Prostate gland (tissue), 2 donors: ENCODE measurements around the gene MARCHF7. TPM values are rescaled to one million over a fixed set of nuclear protein-coding genes. Genes with fewer than 3 reads are reported as not detected.

Experiments
- DNase-seq: peaks from one replicate; pipeline ENCODE4 v3.0.0-alpha.2; 2019; ENCODE audit warnings: low spot score
- H3K27ac ChIP-seq, 2 donors: fragments of 200-600 bp; sonication (generic); 2 replicates each; pipeline ENCODE4 v1.5.1; 2017 to 2019
- H3K27me3 ChIP-seq: fragments of 200-600 bp; sonication (generic); replicated peaks from 2 replicates; pipeline ENCODE4 v1.5.1; 2019; ENCODE audit not compliant: insufficient read depth
- H3K36me3 ChIP-seq, 2 donors: fragments of 200-600 bp; sonication (generic); 1 replicate in 1 of 2; 2 replicates in 1 of 2; pipeline versions ENCODE4 v1.5.1 to v1.8.1; 2017 to 2019
- H3K4me1 ChIP-seq: fragments of 200-600 bp; sonication (generic); replicated peaks from 2 replicates; pipeline ENCODE4 v1.5.1; 2019
- H3K4me3 ChIP-seq, 2 donors: fragments of 200-600 bp; sonication (generic); 2 replicates each; pipeline ENCODE4 v1.5.1; 2017 to 2019
- H3K9me3 ChIP-seq: fragments of 200-600 bp; sonication (generic); 2 replicates; pipeline ENCODE4 v1.5.1; 2017
- POLR2A ChIP-seq: fragments of 450-650 bp; IDR thresholded peaks from one replicate; pipeline ENCODE4 v1.6.1; 2016; ENCODE audit warnings: antibody characterized with exemption, mild to moderate bottlenecking
- POLR2AphosphoS5 ChIP-seq: sonication (generic); formaldehyde crosslinking; IDR thresholded peaks from one replicate; pipeline ENCODE4 v1.6.1; 2017; ENCODE audit warnings: antibody characterized with exemption
- WGBS: methylation state at CpG from one replicate; pipeline ENCODE4 v1.1.5; 2018; 5-methylcytosine and 5-hydroxymethylcytosine counted together
- intact Hi-C: fragments of 100-400 bp; cut with DNase I; formaldehyde crosslinking; loops from one replicate; pipeline ENCODE4 v1.14.2; 2022
- total RNA-seq, 2 donors: library from RNA; depleted of rRNA; stranded (reverse); fragments of >200 nt; gene quantifications; one replicate each; pipeline ENCODE4 v1.1.0, GENCODE V29; 2016
- TF ChIP-seq, protein P1 (sequence below), 4 experiments: fragments of 200-600 bp in 2 of 4; fragments of 450-650 bp in 2 of 4; sonication (generic) in 2 of 4; IDR thresholded peaks; 1 replicate in 3 of 4; 2 replicates in 1 of 4; pipeline ENCODE4 v1.5.1; 2016 to 2019; ENCODE audit warnings: antibody characterized with exemption in 4 of 4, mild to moderate bottlenecking in 2 of 4, moderate library complexity in 2 of 4

Gene MARCHF7
- total RNA-seq, 2 donors from 2014 or later, result 60.7 to 119 TPM

DNA sequence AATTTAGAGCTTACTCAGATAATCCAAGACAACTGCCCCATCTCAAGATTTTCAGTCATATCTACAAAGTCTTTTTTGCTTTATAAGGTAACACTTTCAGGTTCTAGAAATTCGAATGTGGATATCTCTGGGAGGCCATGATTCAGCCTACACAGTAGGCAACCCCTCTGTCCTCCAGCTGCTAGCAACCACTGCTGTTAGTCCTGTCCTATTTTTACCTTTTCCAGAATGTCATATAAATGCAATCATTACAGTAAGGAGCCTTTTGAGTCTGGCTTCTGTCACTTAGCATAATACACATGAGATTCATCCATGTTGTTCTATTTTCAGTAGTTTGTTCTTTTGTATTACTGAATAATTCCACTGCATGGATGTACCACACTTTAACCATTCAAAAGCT lies 28.5 kb upstream of the MARCHF7 start:
- Histone ChIP-seq H3K4me3 (no peak overlapping the region), H3K36me3 (no peaks in the 10 kb centered on the region), H3K27ac (no peak overlapping the region), H3K9me3 (no peaks in the 10 kb centered on the region), H3K27me3 (no peaks in the 10 kb centered on the region), H3K4me1 (no peaks in the 10 kb centered on the region)
- DNase-seq, result no peak
- intact Hi-C loops, result no loop called here
- TF ChIP-seq POLR2A, result no peak
- TF ChIP-seq, protein P1, sequence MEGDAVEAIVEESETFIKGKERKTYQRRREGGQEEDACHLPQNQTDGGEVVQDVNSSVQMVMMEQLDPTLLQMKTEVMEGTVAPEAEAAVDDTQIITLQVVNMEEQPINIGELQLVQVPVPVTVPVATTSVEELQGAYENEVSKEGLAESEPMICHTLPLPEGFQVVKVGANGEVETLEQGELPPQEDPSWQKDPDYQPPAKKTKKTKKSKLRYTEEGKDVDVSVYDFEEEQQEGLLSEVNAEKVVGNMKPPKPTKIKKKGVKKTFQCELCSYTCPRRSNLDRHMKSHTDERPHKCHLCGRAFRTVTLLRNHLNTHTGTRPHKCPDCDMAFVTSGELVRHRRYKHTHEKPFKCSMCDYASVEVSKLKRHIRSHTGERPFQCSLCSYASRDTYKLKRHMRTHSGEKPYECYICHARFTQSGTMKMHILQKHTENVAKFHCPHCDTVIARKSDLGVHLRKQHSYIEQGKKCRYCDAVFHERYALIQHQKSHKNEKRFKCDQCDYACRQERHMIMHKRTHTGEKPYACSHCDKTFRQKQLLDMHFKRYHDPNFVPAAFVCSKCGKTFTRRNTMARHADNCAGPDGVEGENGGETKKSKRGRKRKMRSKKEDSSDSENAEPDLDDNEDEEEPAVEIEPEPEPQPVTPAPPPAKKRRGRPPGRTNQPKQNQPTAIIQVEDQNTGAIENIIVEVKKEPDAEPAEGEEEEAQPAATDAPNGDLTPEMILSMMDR (IDR thresholded peaks at IDR 0.05), result no peak
- no peak for TF ChIP-seq POLR2AphosphoS5
- WGBS, result 81% methylated on average over 1 of the region's 1 CpG

DNA sequence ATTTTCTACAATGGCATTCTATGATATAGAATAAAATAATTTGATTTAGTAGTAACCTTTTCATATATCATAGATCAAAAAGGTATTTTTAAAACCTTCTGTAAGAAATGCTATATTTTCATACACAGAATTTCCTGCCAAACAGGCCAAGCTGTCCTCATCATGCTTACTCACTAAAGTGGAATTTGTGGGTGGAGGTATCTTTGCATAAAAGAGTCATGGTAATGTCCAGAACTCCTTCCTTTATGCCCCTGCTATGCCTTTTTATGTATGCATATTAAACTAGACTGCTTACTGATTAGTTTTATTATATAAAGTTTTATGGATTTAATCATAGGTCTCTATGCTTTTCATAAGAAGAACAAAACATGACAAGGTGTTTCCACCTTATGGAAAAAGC lies 27.5 kb upstream of the MARCHF7 start:
- intact Hi-C loops, result no loop called here
- DNase-seq, result no peak
- H3K4me3 ChIP-seq, result no peak overlapping the region
- no peaks in the 10 kb centered on the region for H3K4me1 ChIP-seq
- H3K36me3 ChIP-seq, result no peaks in the 10 kb centered on the region
- no peaks in the 10 kb centered on the region for H3K27me3 ChIP-seq
- no peaks in the 10 kb centered on the region for H3K9me3 ChIP-seq
- TF ChIP-seq POLR2A, result no peak
- TF ChIP-seq, protein P1 (IDR thresholded peaks at IDR 0.05), result no peak
- TF ChIP-seq POLR2AphosphoS5, result no peak
- no peak overlapping the region for H3K27ac ChIP-seq

DNA sequence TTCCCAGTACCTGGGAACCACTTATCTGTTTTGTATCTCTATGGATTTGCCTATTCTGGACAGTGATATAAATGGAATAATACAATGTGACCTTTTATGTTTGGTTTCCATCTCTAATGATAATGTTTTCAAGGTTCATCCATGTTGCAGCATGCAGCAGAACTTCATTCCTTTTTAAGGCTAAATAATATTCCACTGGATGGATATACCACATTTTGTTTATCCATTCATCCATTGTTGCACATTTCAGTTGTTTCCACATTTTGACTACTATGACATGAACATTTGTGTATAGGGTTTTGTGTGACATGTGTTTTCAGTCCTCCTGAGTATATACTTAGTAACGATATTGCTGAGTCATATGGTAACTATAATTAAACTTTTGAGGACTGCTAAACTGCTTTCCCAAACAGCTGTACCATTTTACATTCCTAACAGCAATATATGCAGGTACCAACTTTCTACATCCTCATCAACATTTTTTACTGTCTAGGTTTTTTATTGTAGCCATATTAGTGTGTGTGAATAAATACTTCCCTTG lies 17.7 kb upstream of the MARCHF7 start:
- no peak for DNase-seq
- WGBS, result 95% methylated on average over 1 of the region's 1 CpG
- H3K4me3 ChIP-seq, result no peak overlapping the region
- H3K27me3 ChIP-seq, result no peaks in the 10 kb centered on the region
- H3K4me1 ChIP-seq, result no peaks in the 10 kb centered on the region
- intact Hi-C loops, result no loop called here
- TF ChIP-seq POLR2AphosphoS5, result no peak
- H3K36me3 ChIP-seq, result no peaks in the 10 kb centered on the region
- H3K27ac ChIP-seq, result no peak overlapping the region
- no peaks in the 10 kb centered on the region for H3K9me3 ChIP-seq

DNA sequence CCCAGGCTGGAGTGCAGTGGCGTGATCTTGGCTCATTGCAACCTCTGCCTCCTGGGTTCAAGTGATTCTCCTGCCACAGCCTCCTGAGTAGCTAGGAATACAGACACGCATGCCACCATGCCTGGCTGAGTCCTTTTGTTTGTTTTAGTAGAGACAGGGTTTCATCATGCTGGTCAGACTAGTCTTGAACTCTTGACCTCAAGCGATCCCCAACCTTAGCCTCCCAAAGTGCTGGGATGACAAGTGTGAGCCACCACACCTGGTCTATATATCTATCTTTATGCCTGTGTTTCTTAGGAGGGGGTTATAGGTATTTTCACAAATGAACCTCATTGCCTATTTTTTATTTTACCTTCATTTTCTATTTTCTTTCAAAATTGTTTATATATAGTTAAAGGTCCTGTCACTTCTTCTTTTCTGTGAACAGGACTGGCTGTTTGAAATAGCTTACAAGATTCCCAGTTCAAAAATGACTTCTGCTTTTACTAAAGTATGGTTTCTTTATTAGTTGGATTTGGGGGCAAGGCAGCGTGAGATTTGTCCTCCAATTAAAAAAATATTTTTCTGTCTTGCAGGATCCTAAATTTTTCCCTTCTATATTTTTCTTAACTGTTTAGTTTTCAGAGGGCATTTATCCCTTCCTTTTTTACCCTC lies 16.4 kb upstream of the MARCHF7 start:
- Histone ChIP-seq H3K9me3 (no peaks in the 10 kb centered on the region), H3K4me3 (no peak overlapping the region), H3K4me1 (no peaks in the 10 kb centered on the region), H3K36me3 (no peaks in the 10 kb centered on the region), H3K27ac (no peak overlapping the region), H3K27me3 (no peaks in the 10 kb centered on the region)
- intact Hi-C loops, result no loop called here
- TF ChIP-seq, protein P1 (IDR thresholded peaks at IDR 0.05), result no peak
- no peak for TF ChIP-seq POLR2AphosphoS5
- no peak for TF ChIP-seq POLR2A
- DNase-seq, result no peak
- WGBS, result 91% methylated on average over 4 of the region's 4 CpGs

- no peak for DNase-seq
- Histone ChIP-seq H3K4me3 (no peak overlapping the region), H3K27ac (no peak overlapping the region), H3K27me3 (no peaks in the 10 kb centered on the region), H3K9me3 (no peaks in the 10 kb centered on the region), H3K36me3 (no peaks in the 10 kb centered on the region), H3K4me1 (no peaks in the 10 kb centered on the region)
- over 99% methylated on average over 5 of the region's 5 CpGs for WGBS
- TF ChIP-seq POLR2AphosphoS5, result no peak
- TF ChIP-seq, protein P1 (IDR thresholded peaks at IDR 0.05), result no peak
- no peak for TF ChIP-seq POLR2A
- intact Hi-C loops, result no loop called here
Measured at GRCh38 chr2:159703491-159703890, 8.8 kb upstream of the MARCHF7 start.
